AG10803 (cell line): ENCODE data around the gene UCN.
"Not testable (repeated sequence)": the region's sequence is repeated elsewhere in the genome, so short reads cannot be mapped to it uniquely, and the experiment has no call there.

Experiments
- DNase-seq: peaks from one replicate; pipeline ENCODE4 v3.0.0; 2010; ENCODE audit warnings: low read depth
- H3K4me3 ChIP-seq: 2 replicates; pipeline ENCODE4 v1.5.1; 2011; ENCODE audit warnings: mild to moderate bottlenecking, low read length, control low read depth
- TF ChIP-seq, protein P1 (sequence below): conservative IDR thresholded peaks from 2 replicates; pipeline ENCODE4 v1.5.1; 2011; ENCODE audit warnings: mild to moderate bottlenecking, low read length, control low read depth, inconsistent platforms

Gene UCN, protein sequence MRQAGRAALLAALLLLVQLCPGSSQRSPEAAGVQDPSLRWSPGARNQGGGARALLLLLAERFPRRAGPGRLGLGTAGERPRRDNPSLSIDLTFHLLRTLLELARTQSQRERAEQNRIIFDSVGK

DNA sequence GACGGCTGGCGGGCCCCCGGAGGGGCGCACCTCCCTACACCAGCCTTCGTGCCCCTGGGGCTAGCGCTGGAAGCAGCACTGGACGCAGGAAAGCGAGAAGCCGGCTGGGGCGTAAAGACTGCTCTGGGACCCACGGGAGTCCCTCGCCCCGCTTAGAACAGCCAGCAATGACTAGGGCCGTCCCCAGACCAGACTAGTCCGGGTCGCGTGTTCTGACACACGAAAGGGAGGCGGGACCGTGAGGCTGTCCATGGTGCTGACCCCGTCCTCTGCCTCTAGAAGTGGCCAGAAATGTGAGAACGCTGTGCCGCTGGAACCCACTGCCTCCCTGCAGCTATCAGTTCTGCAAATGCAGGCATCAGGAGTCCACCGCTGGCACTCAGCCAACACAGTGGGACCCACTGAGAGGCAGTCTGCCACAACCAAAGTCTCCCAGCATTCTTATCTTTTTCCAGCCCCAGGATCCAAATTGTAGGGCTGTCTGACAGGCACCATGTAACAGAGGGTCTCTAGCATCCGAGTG is at the start of gene UCN:
Gene UCN, minus strand, starts transcription at position 87 of the 523 bp plus-strand sequence. CDS start 550 bp downstream, outside the sequence.
- no peak within 1 kb of the TSS for H3K4me3 ChIP-seq
- TF ChIP-seq, protein P1, sequence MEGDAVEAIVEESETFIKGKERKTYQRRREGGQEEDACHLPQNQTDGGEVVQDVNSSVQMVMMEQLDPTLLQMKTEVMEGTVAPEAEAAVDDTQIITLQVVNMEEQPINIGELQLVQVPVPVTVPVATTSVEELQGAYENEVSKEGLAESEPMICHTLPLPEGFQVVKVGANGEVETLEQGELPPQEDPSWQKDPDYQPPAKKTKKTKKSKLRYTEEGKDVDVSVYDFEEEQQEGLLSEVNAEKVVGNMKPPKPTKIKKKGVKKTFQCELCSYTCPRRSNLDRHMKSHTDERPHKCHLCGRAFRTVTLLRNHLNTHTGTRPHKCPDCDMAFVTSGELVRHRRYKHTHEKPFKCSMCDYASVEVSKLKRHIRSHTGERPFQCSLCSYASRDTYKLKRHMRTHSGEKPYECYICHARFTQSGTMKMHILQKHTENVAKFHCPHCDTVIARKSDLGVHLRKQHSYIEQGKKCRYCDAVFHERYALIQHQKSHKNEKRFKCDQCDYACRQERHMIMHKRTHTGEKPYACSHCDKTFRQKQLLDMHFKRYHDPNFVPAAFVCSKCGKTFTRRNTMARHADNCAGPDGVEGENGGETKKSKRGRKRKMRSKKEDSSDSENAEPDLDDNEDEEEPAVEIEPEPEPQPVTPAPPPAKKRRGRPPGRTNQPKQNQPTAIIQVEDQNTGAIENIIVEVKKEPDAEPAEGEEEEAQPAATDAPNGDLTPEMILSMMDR = no peak
- peak; percentile 11 for DNase-seq

DNA sequence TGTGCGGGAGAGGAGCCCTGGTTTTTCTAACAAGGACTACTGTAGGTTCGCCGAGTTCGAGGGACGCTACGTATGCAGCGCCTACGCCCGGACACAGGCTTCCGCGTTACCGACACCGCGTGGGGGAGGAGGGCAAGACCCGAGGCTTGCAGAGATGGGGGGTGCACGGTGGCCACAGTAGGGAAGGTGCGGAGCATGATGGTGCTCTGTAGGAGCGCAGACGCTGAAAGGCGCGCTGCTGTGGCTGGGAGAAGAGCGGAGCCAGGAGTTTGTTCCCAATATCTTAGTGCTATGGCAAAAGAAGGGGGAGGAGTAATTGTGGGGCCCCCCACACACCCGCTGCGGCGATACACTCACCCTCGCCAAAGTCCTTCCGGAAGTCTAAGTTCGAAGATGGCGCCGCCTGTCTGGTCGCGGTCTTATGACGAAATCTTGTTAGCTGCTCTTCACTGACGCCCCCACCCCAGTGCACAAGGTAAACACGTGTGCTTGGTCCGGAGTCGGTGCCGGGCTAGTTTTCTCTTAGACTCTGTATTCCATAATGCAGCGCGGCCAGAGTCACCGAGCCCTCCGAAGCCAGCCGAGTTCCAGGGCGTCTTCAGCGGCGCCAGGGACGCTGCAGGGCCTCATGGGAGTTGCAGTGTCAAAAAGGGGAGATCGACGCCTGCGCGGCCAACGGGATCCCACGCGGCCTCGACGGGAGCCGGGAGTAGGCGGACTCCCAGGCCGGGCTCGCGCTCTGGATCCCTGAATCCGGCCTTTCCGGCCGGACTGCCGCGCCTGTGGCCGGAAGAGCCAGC is 48.3 kb upstream of the UCN start, which contains the start of gene GTF3C2:
Gene GTF3C2, minus strand, starts transcription at position 383 of the 800 bp plus-strand sequence. CDS start 13,210 bp downstream, outside the sequence.
- TF ChIP-seq, protein P1 = no peak
- peak; percentile 96 for DNase-seq
- peak within 1 kb of the TSS; percentile 97 for H3K4me3 ChIP-seq

DNA sequence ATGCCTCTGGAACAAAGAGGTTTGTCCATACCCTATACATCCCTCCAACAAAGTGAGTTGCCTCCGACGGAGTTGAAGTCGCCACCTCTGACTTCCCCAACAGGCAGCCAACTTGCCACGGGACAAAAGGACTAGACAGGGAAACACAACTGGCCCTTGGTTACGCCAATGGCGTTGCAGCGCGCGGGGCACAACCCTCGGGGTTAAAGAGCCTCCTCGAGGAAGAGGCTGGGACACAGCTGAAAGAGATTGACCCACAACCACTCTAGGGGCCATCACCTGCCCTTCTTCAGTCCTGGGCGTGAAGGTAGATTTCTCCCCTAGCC is 47.8 kb upstream of the UCN start:
- TF ChIP-seq, protein P1 = no peak
- DNase-seq = peak; percentile 42

DNA sequence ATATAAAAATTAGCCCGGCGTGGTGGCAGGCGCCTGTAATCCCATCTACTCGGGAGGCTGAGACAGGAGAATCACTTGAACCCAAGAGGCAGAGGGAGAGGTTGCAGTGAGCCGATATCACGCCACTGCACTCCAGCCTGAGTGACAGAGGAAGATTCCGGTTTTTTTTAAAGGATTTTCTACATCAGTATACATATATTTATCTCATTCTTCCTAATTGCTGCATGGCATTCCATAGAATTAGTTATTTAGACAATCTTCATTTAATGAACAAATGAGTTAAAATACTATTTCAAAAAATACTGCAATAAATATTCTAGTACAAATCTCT is 46.3 kb upstream of the UCN start:
- H3K4me3 ChIP-seq = no peak overlapping the region
- no peak for DNase-seq
- TF ChIP-seq, protein P1 = no peak

More for the DNA sequence above, 47.8 kb upstream of the UCN start:
- peak overlapping the region; percentile 97 for H3K4me3 ChIP-seq

DNA sequence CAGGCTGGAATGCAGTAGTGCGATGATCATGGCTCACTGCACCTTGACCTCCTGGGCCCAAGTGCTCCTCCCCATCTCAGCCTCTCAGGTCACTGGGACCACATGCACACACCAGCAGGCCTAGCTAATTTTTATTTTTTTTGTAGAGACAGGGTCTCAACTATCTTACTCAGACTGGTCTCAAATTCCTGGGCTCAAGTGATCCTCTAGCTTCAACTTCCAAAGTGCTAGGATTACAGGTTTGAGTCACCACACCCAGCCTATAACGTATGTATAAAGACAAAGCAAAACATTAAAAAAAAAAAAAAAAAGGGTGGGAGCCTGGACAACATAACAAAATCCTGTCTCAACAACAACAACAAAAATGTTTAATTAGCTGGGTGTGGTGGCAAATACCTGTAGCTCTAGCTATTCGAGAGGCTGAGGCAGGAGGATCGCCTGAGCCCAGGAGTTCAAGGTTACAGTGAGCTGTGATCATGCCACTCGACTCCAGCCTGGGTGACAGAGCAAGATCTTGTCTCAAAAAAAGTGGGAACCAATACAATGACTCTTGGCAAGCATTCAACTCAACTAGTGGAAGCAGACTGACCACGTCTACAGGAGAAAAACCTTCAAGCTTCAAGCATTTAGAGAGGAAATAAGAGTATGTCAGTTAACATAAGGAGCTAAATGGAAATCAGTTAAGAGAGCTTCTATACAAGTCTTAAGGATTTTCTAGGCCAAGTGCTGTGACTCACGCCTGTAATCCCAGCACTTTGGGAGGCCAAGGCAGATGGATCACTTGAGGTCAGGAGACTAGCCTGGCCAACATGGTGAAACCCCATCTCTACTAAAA is 45.7 kb upstream of the UCN start:
- TF ChIP-seq, protein P1 = no peak
- no peak overlapping the region for H3K4me3 ChIP-seq
- DNase-seq = peak; percentile 20

DNA sequence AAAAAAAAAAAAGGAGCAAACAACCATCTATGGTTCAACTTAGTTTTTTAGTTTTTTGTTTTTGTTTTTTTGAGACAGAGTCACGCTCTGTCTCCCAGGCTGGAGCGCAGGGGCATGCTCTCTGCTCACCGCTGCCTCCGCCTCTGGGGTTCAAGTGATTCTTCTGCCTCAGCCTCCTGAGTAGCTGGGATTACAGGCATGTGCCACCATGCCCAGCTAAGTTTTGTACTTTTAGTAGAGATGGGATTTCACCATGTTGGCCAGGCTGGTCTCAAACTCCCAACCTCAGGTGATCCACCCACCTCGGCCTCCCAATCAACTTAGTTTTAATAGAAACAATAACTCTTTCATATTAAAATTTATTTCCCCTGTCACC is 45.1 kb upstream of the UCN start:
- not testable (repeated sequence) for DNase-seq, H3K4me3 ChIP-seq

DNA sequence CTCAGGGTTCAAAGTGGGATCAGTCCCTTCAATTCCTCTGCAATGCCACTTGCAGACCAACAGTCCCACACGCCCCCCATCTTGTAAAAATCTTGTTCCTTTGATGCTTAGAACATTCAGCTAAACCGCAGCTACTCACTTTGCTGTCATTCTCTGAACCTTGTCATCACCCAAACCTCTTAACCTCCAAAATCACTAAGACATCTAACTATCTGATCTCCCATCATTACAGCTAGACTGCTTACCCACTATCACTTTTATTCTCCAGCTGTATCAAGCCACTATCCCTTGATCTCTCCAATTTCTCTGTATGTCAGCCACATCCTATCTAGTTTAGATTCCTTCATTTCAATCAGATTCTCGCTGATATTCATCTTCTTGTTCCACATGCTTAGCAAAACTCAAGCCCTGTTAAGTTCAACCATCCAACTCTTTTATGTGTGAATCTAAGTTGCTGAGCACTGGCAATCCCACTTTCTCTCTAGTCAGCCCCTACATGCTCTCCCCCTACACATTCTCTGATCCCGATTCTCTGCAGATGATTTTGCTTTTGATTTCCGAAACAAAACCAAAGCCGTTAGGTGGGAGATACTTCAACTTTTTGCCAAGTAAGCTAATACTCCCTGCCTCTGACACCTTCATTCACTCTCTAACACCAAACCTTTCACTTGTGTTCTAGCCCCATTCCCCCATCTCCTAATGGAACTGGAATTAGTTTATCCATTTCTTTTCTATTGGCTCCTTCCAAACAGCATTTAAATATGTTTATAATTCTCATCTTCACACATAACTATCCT is 43.8 kb upstream of the UCN start:
- TF ChIP-seq, protein P1 = no peak
- no peak for DNase-seq
- H3K4me3 ChIP-seq = no peak overlapping the region
